Testis (tissue), 3 donors: ENCODE measurements around the gene LGALS9. TPM values are rescaled to one million over a fixed set of nuclear protein-coding genes. Genes with fewer than 3 reads are reported as not detected.
"Not testable (repeated sequence)": the region's sequence is repeated elsewhere in the genome, so short reads cannot be mapped to it uniquely, and the experiment has no call there.

Experiments
- DNase-seq: peaks from one replicate; pipeline ENCODE4 v3.0.0-alpha.2; 2019
- H3K27ac ChIP-seq, 2 donors: fragments of 200-600 bp; sonication (generic); one replicate each; pipeline ENCODE4 v1.5.1; 2019
- H3K27me3 ChIP-seq: fragments of 200-600 bp; sonication (generic); one replicate; pipeline ENCODE4 v1.5.1; 2019
- H3K36me3 ChIP-seq: fragments of 200-600 bp; sonication (generic); one replicate; pipeline ENCODE4 v1.5.1; 2017; ENCODE audit warnings: low read depth; ENCODE audit errors: missing control alignments
- H3K4me1 ChIP-seq: fragments of 200-600 bp; sonication (generic); one replicate; pipeline ENCODE4 v1.5.1; 2019
- H3K4me3 ChIP-seq, 2 donors: fragments of 200-600 bp; sonication (generic); one replicate each; pipeline ENCODE4 v1.5.1; 2017 to 2019
- H3K9me3 ChIP-seq: fragments of 200-600 bp; sonication (generic); one replicate; pipeline ENCODE4 v1.5.1; 2017
- CTCF ChIP-seq, 3 experiments: fragments of 450-650 bp in 2 of 3; fragments of 200-600 bp in 1 of 3; sonication (generic) in 1 of 3; IDR thresholded peaks; one replicate each; pipeline ENCODE4 v1.5.1; 2016 to 2019; ENCODE audit warnings: antibody characterized with exemption in 3 of 3, mild to moderate bottlenecking in 2 of 3, moderate library complexity in 1 of 3
- POLR2A ChIP-seq: fragments of 450-650 bp; IDR thresholded peaks from one replicate; pipeline ENCODE4 v1.6.1; 2017; ENCODE audit warnings: antibody characterized with exemption, mild to moderate bottlenecking, moderate library complexity
- WGBS, 2 donors: methylation state at CpG; one replicate each; pipeline ENCODE4 v1.1.5; 2018; 5-methylcytosine and 5-hydroxymethylcytosine counted together
- intact Hi-C: fragments of 100-400 bp; cut with DNase I; formaldehyde crosslinking; loops from one replicate; pipeline ENCODE4 v1.15.1; 2023; ENCODE audit warnings: low total_unique reads
- polyA plus RNA-seq: library from polyadenylated mRNA; stranded (reverse); fragments of 350-450 nt; fragmentation: Illumina TruSeq; extraction: RNeasy Lipid Tissue Mini Kit (QIAGEN cat#74804); gene quantifications from one replicate; pipeline ENCODE4 v1.2.3, GENCODE V29; 2014; ENCODE audit warnings: low read depth, low replicate concordance; ENCODE audit not compliant: insufficient read depth
- small RNA-seq, 2 donors: library from RNA; depleted of rRNA; stranded (forward); fragments of <200 nt; gene quantifications; one replicate each; pipeline ENCODE3, GENCODE V24; 2016
- total RNA-seq, 2 donors: library from RNA; depleted of rRNA; stranded (reverse); fragments of >200 nt; gene quantifications; one replicate each; pipeline ENCODE4 v1.2.3, GENCODE V29; 2016

The LGALS9 gene
- total and polyA plus RNA-seq, 3 donors from 2014 or later = 7.2 to 27.5 (median 7.4) TPM

GRCh38 chr17:27674335-27674734 is 43.3 kb downstream of the LGALS9 start:
- TF ChIP-seq POLR2A (no peak), CTCF (IDR thresholded peaks at IDR 0.05) (no peak)
- no peak for DNase-seq
- H3K4me1 ChIP-seq = no peaks in the 10 kb centered on the region
- H3K36me3 ChIP-seq = no peaks in the 10 kb centered on the region
- no peak overlapping the region for H3K27ac ChIP-seq
- intact Hi-C loops = no loop called here
- WGBS, 2 donors = 92% methylated on average over 6 of the region's 6 CpGs; no CpG with 5 or more reads in 1 of the 2 donors
- H3K9me3 ChIP-seq = no peaks in the 10 kb centered on the region
- H3K27me3 ChIP-seq = no peaks in the 10 kb centered on the region
- no peak overlapping the region for H3K4me3 ChIP-seq

- WGBS, 2 donors = 82 to 84% methylated on average over 2 of the region's 2 CpGs
- TF ChIP-seq CTCF (IDR thresholded peaks at IDR 0.05) (no peak), POLR2A (no peak)
- no peaks in the 10 kb centered on the region for H3K27me3 ChIP-seq
- H3K4me1 ChIP-seq = no peaks in the 10 kb centered on the region
- H3K9me3 ChIP-seq = no peaks in the 10 kb centered on the region
- intact Hi-C loops = no loop called here
- no peak for DNase-seq
- H3K27ac ChIP-seq = no peak overlapping the region
- no peak overlapping the region for H3K4me3 ChIP-seq
- H3K36me3 ChIP-seq = no peaks in the 10 kb centered on the region
These were observed 46.2 kb downstream of the LGALS9 start for GRCh38 chr17:27677191-27677590.

GRCh38 chr17:27686322-27686721 is 55.3 kb downstream of the LGALS9 start:
- H3K27ac ChIP-seq, H3K4me3 ChIP-seq, H3K27me3 ChIP-seq, H3K36me3 ChIP-seq, H3K9me3 ChIP-seq, intact Hi-C loops, DNase-seq, H3K4me1 ChIP-seq: not testable (repeated sequence)
- 57 to 63% methylated on average over 3 of the region's 3 CpGs for WGBS, 2 donors

- no peak overlapping the region for H3K27ac ChIP-seq
- no peak for DNase-seq
- H3K27me3 ChIP-seq = no peaks in the 10 kb centered on the region
- no peaks in the 10 kb centered on the region for H3K36me3 ChIP-seq
- 77 to 82% methylated on average over 1 of the region's 1 CpG for WGBS, 2 donors
- H3K9me3 ChIP-seq = no peaks in the 10 kb centered on the region
- TF ChIP-seq CTCF (IDR thresholded peaks at IDR 0.05) = no peak
- TF ChIP-seq POLR2A = no peak
- intact Hi-C loops = no loop called here
- no peaks in the 10 kb centered on the region for H3K4me1 ChIP-seq
- H3K4me3 ChIP-seq = no peak overlapping the region
These were observed 59.9 kb downstream of the LGALS9 start for GRCh38 chr17:27690882-27691281.

- H3K4me1 ChIP-seq, intact Hi-C loops, H3K27me3 ChIP-seq, H3K27ac ChIP-seq, DNase-seq, H3K36me3 ChIP-seq, H3K9me3 ChIP-seq, H3K4me3 ChIP-seq: not testable (repeated sequence)
- 63 to 69% methylated on average over 2 of the region's 2 CpGs for WGBS, 2 donors
These were observed 64.3 kb downstream of the LGALS9 start for GRCh38 chr17:27695254-27695814.

Small RNA genes within 50 kb of the gene (small RNA-seq; reads per million reads assigned to genes)
- 0 reads per million in 2 donors for gene AC015688.1
- 0 to 0.09 reads per million in 2 donors for gene AC015688.2
- 0 reads per million in 2 donors for gene AC015688.5
- gene CPDP1 = 0 reads per million in 2 donors

Other genes starting within 250 kb of the LGALS9 start
- gene KSR1, start 174.7 kb upstream of the LGALS9 start, total RNA-seq = 10 to 100 TPM; 44.8 to 80.7 TPM
- 63.7 TPM for gene KSR1, start 174.7 kb upstream of the LGALS9 start, polyA plus RNA-seq
- gene NOS2, start 169.3 kb downstream of the LGALS9 start, total RNA-seq = 1 to 10 TPM in 1 of 2 donors, under 1 TPM in 1; 0.87 to 1.4 TPM
- gene NOS2, start 169.3 kb downstream of the LGALS9 start, polyA plus RNA-seq = 0.53 TPM